ENCODE data around the gene SFMBT2. TPM values are rescaled to one million over a fixed set of nuclear protein-coding genes. Genes with fewer than 3 reads are reported as not detected.

Gene SFMBT2
- total and polyA plus RNA-seq, 2 of the 4 experiments (the other 2 are of a cell fraction): 0.70 to 1.3 TPM

DNA sequence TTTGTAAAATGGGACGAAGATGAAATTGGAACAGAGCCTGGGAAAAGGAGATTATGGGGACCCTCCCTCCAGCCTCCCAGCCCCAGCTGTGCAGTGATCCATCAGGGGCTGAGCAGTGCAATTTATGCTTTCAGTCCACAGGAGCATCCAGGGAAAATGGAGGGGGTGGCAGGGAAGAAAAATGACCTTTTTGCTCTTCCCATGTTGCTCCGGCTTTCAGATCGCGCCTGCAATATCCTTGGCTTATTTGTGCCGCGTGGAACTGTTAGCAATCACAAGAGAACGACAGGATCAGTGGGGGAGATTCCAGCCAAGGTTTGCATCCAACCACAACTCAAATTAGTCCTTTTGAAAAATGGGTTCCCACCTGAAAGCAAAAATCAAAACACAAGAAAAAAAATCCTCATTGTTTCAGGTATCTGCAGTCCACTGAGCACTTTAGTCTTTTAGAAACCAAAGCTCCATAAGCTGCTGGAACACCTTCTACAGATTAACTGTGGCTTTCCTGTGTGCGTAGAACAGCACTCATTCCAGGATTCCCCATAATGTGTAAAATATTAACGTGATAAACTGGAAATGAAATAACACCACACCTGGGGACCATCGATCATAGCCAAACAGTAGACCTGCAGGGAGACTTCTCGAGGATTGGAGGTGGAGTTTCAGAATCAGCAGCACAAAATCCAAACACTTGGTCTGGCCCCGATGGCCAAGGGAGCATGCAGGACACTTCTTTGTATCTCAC, 30.7 kb upstream of the SFMBT2 start:
- Histone ChIP-seq H3K9me3 (ENCODE audit: control insufficient read depth, insufficient read depth, low read length) (no peaks in the 10 kb centered on the region), H3K23ac (ENCODE audit: low read depth, low read length) (no peak overlapping the region), H3K27ac (ENCODE audit: insufficient read depth, low read length) (no peak overlapping the region), H3K79me1 (ENCODE audit: low read depth in 1 of 2, low read length in 2 of 2) (no peaks in the 10 kb centered on the region), H2AK9ac (replicated peaks; ENCODE audit: low read depth, low read length, poor library complexity) (no peak overlapping the region), H2BK5ac (ENCODE audit: low read depth, low read length, poor library complexity, severe bottlenecking) (no peak overlapping the region), H3K9ac (ENCODE audit: low read depth, low read length) (no peak overlapping the region), H3K4me2 (ENCODE audit: low read depth, low read length) (no peak overlapping the region), H2AK5ac (ENCODE audit: low read depth, low read length) (no peak overlapping the region), H2BK120ac (ENCODE audit: low read depth, low read length) (no peak overlapping the region), H4K5ac (ENCODE audit: low read depth, low read length) (no peak overlapping the region), H3K36me3 (ENCODE audit: control insufficient read depth, insufficient read depth, low read length) (no peaks in the 10 kb centered on the region), H3K18ac (ENCODE audit: low read depth, low read length) (no peak overlapping the region), H2BK20ac (ENCODE audit: low read depth, low read length) (no peak overlapping the region), H3K4ac (ENCODE audit: low read depth, low read length) (no peak overlapping the region), H4K8ac (ENCODE audit: low read depth in 2 of 2, low read length in 2 of 2) (no peak overlapping the region), H2BK15ac (ENCODE audit: low read depth, low read length) (no peak overlapping the region), H4K91ac (ENCODE audit: insufficient read depth, low read depth, low read length) (no peak overlapping the region), H3K27me3 (ENCODE audit: control insufficient read depth, insufficient read depth, low read length) (no peaks in the 10 kb centered on the region), H3K4me1 (ENCODE audit: control insufficient read depth, insufficient read depth, low read length) (no peaks in the 10 kb centered on the region), H2AFZ (replicated peaks; ENCODE audit: low read length, poor library complexity) (no peak overlapping the region), H4K20me1 (ENCODE audit: insufficient read depth, low read length) (no peaks in the 10 kb centered on the region), H3K4me3 (ENCODE audit: insufficient read depth, low read depth, low read length) (no peak overlapping the region), H3K9me1 (ENCODE audit: insufficient read depth, low read length) (no peaks in the 10 kb centered on the region), H3K56ac (ENCODE audit: extremely low read depth, insufficient read depth, low read length) (no peak overlapping the region), H3K14ac (replicated peaks; ENCODE audit: low read depth, low read length) (no peak overlapping the region)
- ATAC-seq (ENCODE audit: low read depth) (no peak), DNase-seq (no peak)
- in situ Hi-C loops (cut with MboI; ENCODE audit: low sequenced_read_pairs): no loop called here
- dilution Hi-C loops (cut with HindIII; ENCODE audit: low sequenced_read_pairs, unreplicated experiment): no loop called here
- TF ChIP-seq POLR2A (IDR thresholded peaks at IDR 0.05; ENCODE audit: low read depth, low read length) (no peak), BHLHE40 (IDR thresholded peaks at IDR 0.05; ENCODE audit: low read depth, low read length) (no peak), MAFK (IDR thresholded peaks at IDR 0.05; ENCODE audit: low read depth, low read length) (no peak), RFX5 (IDR thresholded peaks at IDR 0.05; ENCODE audit: low read depth, low read length) (no peak), CHD1 (IDR thresholded peaks at IDR 0.05; ENCODE audit: low read depth, low read length) (no peak), FOS (IDR thresholded peaks at IDR 0.05; ENCODE audit: low read depth, low read length) (no peak), MXI1 (IDR thresholded peaks at IDR 0.05; ENCODE audit: borderline replicate concordance, low read depth, low read length) (no peak), MAZ (IDR thresholded peaks at IDR 0.05; ENCODE audit: borderline replicate concordance, low read depth, low read length) (no peak), RAD21 (IDR thresholded peaks at IDR 0.05; ENCODE audit: low read length) (no peak), NFE2L2 (IDR thresholded peaks at IDR 0.05; ENCODE audit: low read depth, low read length) (no peak), RCOR1 (IDR thresholded peaks at IDR 0.05; ENCODE audit: insufficient replicate concordance, low read length) (no peak), CEBPB (IDR thresholded peaks at IDR 0.05; ENCODE audit: low read depth, low read length) (no peak), SMC3 (IDR thresholded peaks at IDR 0.05; ENCODE audit: low read depth, low read length) (no peak)
- TF ChIP-seq, protein P1, sequence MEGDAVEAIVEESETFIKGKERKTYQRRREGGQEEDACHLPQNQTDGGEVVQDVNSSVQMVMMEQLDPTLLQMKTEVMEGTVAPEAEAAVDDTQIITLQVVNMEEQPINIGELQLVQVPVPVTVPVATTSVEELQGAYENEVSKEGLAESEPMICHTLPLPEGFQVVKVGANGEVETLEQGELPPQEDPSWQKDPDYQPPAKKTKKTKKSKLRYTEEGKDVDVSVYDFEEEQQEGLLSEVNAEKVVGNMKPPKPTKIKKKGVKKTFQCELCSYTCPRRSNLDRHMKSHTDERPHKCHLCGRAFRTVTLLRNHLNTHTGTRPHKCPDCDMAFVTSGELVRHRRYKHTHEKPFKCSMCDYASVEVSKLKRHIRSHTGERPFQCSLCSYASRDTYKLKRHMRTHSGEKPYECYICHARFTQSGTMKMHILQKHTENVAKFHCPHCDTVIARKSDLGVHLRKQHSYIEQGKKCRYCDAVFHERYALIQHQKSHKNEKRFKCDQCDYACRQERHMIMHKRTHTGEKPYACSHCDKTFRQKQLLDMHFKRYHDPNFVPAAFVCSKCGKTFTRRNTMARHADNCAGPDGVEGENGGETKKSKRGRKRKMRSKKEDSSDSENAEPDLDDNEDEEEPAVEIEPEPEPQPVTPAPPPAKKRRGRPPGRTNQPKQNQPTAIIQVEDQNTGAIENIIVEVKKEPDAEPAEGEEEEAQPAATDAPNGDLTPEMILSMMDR (conservative IDR thresholded peaks at IDR 0.05; ENCODE audit: low read depth, low read length): no peak
- TF ChIP-seq, protein P2, sequence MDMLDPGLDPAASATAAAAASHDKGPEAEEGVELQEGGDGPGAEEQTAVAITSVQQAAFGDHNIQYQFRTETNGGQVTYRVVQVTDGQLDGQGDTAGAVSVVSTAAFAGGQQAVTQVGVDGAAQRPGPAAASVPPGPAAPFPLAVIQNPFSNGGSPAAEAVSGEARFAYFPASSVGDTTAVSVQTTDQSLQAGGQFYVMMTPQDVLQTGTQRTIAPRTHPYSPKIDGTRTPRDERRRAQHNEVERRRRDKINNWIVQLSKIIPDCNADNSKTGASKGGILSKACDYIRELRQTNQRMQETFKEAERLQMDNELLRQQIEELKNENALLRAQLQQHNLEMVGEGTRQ (IDR thresholded peaks at IDR 0.05; ENCODE audit: low read depth, low read length): no peak
- TF ChIP-seq, protein P3, sequence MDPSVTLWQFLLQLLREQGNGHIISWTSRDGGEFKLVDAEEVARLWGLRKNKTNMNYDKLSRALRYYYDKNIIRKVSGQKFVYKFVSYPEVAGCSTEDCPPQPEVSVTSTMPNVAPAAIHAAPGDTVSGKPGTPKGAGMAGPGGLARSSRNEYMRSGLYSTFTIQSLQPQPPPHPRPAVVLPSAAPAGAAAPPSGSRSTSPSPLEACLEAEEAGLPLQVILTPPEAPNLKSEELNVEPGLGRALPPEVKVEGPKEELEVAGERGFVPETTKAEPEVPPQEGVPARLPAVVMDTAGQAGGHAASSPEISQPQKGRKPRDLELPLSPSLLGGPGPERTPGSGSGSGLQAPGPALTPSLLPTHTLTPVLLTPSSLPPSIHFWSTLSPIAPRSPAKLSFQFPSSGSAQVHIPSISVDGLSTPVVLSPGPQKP (IDR thresholded peaks at IDR 0.05; ENCODE audit: borderline replicate concordance, low read depth, low read length): no peak
- CTCF ChIA-PET: no interaction called here
- BruUV-seq (replicated peaks): no TSS peak
- WGBS, 2 experiments (ENCODE audit: extremely low coverage in 2 of 2, insufficient read length in 1 of 2): no CpG with 5 or more reads among the region's 12 CpGs
- intact Hi-C loops (cut with micrococcal nuclease): no loop called here
- POLR2A ChIA-PET (ENCODE audit: unreplicated experiment): no interaction called here

All from IMR-90 (cell line).